Fibroblast of lung (primary cell): Measurements from ENCODE around the gene MEDAG. TPM values are rescaled to one million over a fixed set of nuclear protein-coding genes. Genes with fewer than 3 reads are reported as not detected.

Source experiments
- DNase-seq, 2 donors: peaks; one replicate each; pipeline versions ENCODE4 v3.0.0 to v3.0.0-alpha.2; 2010; ENCODE audit warnings: low read depth in 2 of 2
- H2AFZ ChIP-seq: 2 replicates; pipeline ENCODE4 v1.5.1; 2012; ENCODE audit warnings: low read length, control low read depth, inconsistent platforms
- H3K27ac ChIP-seq: 2 replicates; pipeline ENCODE4 v1.5.1; 2011; ENCODE audit warnings: low read length, control low read depth; ENCODE audit not compliant: insufficient read depth
- H3K27me3 ChIP-seq: 2 replicates; pipeline ENCODE4 v1.5.1; 2011; ENCODE audit warnings: mild to moderate bottlenecking, low read length; ENCODE audit not compliant: control insufficient read depth, insufficient read depth
- H3K36me3 ChIP-seq: 2 replicates; pipeline ENCODE4 v1.5.1; 2011; ENCODE audit warnings: low read length; ENCODE audit not compliant: control insufficient read depth, insufficient read depth
- H3K4me1 ChIP-seq: 2 replicates; pipeline ENCODE4 v1.5.1; 2011; ENCODE audit warnings: low read length; ENCODE audit not compliant: control insufficient read depth, insufficient read depth; ENCODE audit errors: extremely low read depth
- H3K4me2 ChIP-seq: 2 replicates; pipeline ENCODE4 v1.5.1; 2011; ENCODE audit warnings: low read length, control low read depth; ENCODE audit not compliant: insufficient read depth; ENCODE audit errors: extremely low read depth
- H3K4me3 ChIP-seq, 4 experiments: fragments of 200-600 bp in 1 of 4; sonication (generic) in 1 of 4; replicated peaks in 1 of 4; 2 replicates each; pipeline ENCODE4 v1.5.1; 2011 to 2016; ENCODE audit warnings: low read length in 4 of 4, low read depth in 3 of 4, mild to moderate bottlenecking in 3 of 4, control low read depth in 2 of 4, inconsistent platforms in 1 of 4, mixed read lengths in 1 of 4; ENCODE audit not compliant: insufficient read depth in 1 of 4; ENCODE audit errors: control extremely low read depth in 1 of 4
- H3K79me2 ChIP-seq: 2 replicates; pipeline ENCODE4 v1.5.1; 2012; ENCODE audit warnings: mild to moderate bottlenecking, low read length, inconsistent platforms; ENCODE audit not compliant: control insufficient read depth, insufficient read depth
- H3K9ac ChIP-seq: 2 replicates; pipeline ENCODE4 v1.5.1; 2011; ENCODE audit warnings: mild to moderate bottlenecking, low read length, control low read depth; ENCODE audit not compliant: insufficient read depth
- H3K9me3 ChIP-seq: 2 replicates; pipeline ENCODE4 v1.5.1; 2012; ENCODE audit warnings: low read depth, low read length; ENCODE audit not compliant: control insufficient read depth, insufficient read depth
- H4K20me1 ChIP-seq: 2 replicates; pipeline ENCODE4 v1.5.1; 2011; ENCODE audit warnings: low read length; ENCODE audit not compliant: control insufficient read depth, insufficient read depth; ENCODE audit errors: extremely low read depth
- CTCF ChIP-seq, 2 donors: IDR thresholded peaks in 1 of 2; conservative IDR thresholded peaks in 1 of 2; 1 replicate in 1 of 2; 2 replicates in 1 of 2; pipeline ENCODE4 v1.5.1; 2011 to 2012; ENCODE audit warnings: low read length in 2 of 2, control low read depth in 1 of 2, inconsistent platforms in 1 of 2, low read depth in 1 of 2, mild to moderate bottlenecking in 1 of 2
- EZH2 ChIP-seq: IDR thresholded peaks from 2 replicates; pipeline ENCODE4 v1.5.1; 2012; ENCODE audit warnings: low read length, control low read depth, mild to moderate bottlenecking; ENCODE audit errors: missing control alignments
- polyA minus RNA-seq: library from RNA; depleted of rRNA, polyadenylated mRNA; stranded (reverse); fragments of >200 nt; gene quantifications from 2 replicates; pipeline ENCODE4 v1.2.3, GENCODE V29; 2011; ENCODE audit warnings: low replicate concordance
- polyA plus RNA-seq, 2 donors: library from polyadenylated mRNA; depleted of rRNA in 1 of 2; stranded (reverse) in 1 of 2; unstranded in 1 of 2; fragments of >200 nt; gene quantifications; 2 replicates each; pipeline ENCODE4 v1.2.1, GENCODE V29; 2011 to 2012; ENCODE audit warnings: missing spikeins in 1 of 2
- total RNA-seq: library from RNA; depleted of rRNA; stranded (reverse); fragments of >200 nt; gene quantifications from 2 replicates; pipeline ENCODE4 v1.2.1, GENCODE V29; 2014

Gene MEDAG
- total RNA-seq (11.2 and 47.0 TPM in 2 replicates), polyA plus RNA-seq (18.9 and 99.8 TPM in 2 replicates), polyA minus RNA-seq (5.6 and 26.4 TPM in 2 replicates)
- polyA plus RNA-seq (2012): 14.9 and 74.7 TPM in 2 replicates

GRCh38 chr13:30905932-30906383 is at the start of gene MEDAG:
TSS of gene MEDAG (plus strand) at chr13:30906271. CDS start at chr13:30906516, 245 bp downstream.
- peak within 1 kb of the TSS; percentile 40 for H3K27ac ChIP-seq
- peak within 1 kb of the TSS; percentile 79 for H3K9ac ChIP-seq

GRCh38 chr13:30857018-30857417 is 49.1 kb upstream of the MEDAG start:
- H3K79me2 ChIP-seq: no peaks in the 10 kb centered on the region
- H3K36me3 ChIP-seq: no peaks in the 10 kb centered on the region
- H3K27ac ChIP-seq: no peak overlapping the region
- no peak overlapping the region for H3K4me3 ChIP-seq
- H4K20me1 ChIP-seq: no peaks in the 10 kb centered on the region
- TF ChIP-seq EZH2: no peak
- peak; percentile 21 to 24 for TF ChIP-seq CTCF (conservative IDR thresholded peaks at IDR 0.05 in 1 of 2, IDR thresholded peaks at IDR 0.05 in 1 of 2; ENCODE audit: low read depth in 1 of 2, low read length in 2 of 2)
- no peaks in the 10 kb centered on the region for H3K9me3 ChIP-seq
- no peak overlapping the region for H3K9ac ChIP-seq
- H3K27me3 ChIP-seq: no peaks in the 10 kb centered on the region
- H3K4me1 ChIP-seq: peaks cover 4% of the 10 kb centered on the region
- H2AFZ ChIP-seq: no peak overlapping the region
- no peak for DNase-seq
- H3K4me2 ChIP-seq: no peak overlapping the region

More at GRCh38 chr13:30905932-30906383, at the start of gene MEDAG:
- Histone ChIP-seq H3K79me2 (peaks cover 3% of the 10 kb centered on the region), H3K4me2 (peak within 1 kb of the TSS; percentile 54), H4K20me1 (no peaks in the 10 kb centered on the region), H3K36me3 (no peaks in the 10 kb centered on the region), H3K4me3 (peak within 1 kb of the TSS; percentile 20 to 56 (median 41)), H3K27me3 (no peaks in the 10 kb centered on the region), H3K4me1 (peaks cover 8% of the 10 kb centered on the region), H2AFZ (peak within 1 kb of the TSS; percentile 10), H3K9me3 (no peaks in the 10 kb centered on the region)
- DNase-seq: peak; percentile 78 to 82
- TF ChIP-seq EZH2: no peak
- TF ChIP-seq CTCF (conservative IDR thresholded peaks at IDR 0.05 in 1 of 2, IDR thresholded peaks at IDR 0.05 in 1 of 2; ENCODE audit: low read depth in 1 of 2, low read length in 2 of 2): no peak

- Histone ChIP-seq H3K27me3 (no peaks in the 10 kb centered on the region), H3K4me1 (peaks cover 6% of the 10 kb centered on the region), H2AFZ (no peak overlapping the region), H3K4me3 (no peak overlapping the region), H3K9me3 (no peaks in the 10 kb centered on the region), H3K79me2 (no peaks in the 10 kb centered on the region), H3K4me2 (no peak overlapping the region), H3K36me3 (no peaks in the 10 kb centered on the region), H3K27ac (no peak overlapping the region), H4K20me1 (no peaks in the 10 kb centered on the region), H3K9ac (no peak overlapping the region)
- peak in 1 of 2 donors; percentile 67 for DNase-seq
- TF ChIP-seq EZH2: no peak
- TF ChIP-seq CTCF (conservative IDR thresholded peaks at IDR 0.05 in 1 of 2, IDR thresholded peaks at IDR 0.05 in 1 of 2; ENCODE audit: low read depth in 1 of 2, low read length in 2 of 2): no peak
These were observed 48.4 kb upstream of the MEDAG start for GRCh38 chr13:30857636-30858035.
